ENCODE measurements around the gene LTB.

The LTB gene

DNA sequence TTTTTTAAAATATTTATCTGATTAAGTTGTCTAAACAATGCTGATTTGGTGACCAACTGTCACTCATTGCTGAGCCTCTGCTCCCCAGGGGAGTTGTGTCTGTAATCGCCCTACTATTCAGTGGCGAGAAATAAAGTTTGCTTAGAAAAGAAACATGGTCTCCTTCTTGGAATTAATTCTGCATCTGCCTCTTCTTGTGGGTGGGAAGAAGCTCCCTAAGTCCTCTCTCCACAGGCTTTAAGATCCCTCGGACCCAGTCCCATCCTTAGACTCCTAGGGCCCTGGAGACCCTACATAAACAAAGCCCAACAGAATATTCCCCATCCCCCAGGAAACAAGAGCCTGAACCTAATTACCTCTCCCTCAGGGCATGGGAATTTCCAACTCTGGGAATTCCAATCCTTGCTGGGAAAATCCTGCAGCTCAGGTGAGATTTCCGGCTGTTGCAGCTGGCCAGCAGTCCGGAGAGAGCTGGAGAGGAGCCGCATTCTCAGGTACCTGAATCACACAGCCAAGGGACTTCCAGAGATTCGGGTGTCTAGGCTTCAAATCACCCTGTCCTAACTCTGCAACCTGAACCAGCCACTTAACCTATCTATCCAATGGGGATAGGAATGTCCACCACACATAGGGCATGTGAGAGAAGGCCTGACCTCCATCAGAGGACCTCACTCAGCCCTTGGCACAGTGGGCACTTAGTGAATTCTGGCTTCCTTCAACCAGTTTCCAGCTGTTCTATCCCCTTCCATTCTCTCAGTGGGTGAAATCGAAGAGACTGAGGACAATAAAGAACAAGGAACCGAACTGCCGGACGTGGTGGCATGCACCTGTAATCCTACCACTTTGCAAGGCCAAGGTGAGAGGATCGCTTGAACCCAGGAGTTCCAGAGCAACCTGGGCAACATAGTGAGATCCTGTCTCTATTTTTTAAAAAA lies 3.8 kb downstream of the LTB start:
- TF ChIP-seq, protein P1, sequence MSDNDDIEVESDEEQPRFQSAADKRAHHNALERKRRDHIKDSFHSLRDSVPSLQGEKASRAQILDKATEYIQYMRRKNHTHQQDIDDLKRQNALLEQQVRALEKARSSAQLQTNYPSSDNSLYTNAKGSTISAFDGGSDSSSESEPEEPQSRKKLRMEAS (IDR thresholded peaks at IDR 0.05; ENCODE audit: low read depth, low read length): no peak
- TF ChIP-seq POLR2A (IDR thresholded peaks at IDR 0.05; ENCODE audit: extremely low read depth, insufficient read length) (peak; percentile 35), MYC (IDR thresholded peaks at IDR 0.05; ENCODE audit: low read depth, low read length) (no peak)
- TF ChIP-seq, protein P2, sequence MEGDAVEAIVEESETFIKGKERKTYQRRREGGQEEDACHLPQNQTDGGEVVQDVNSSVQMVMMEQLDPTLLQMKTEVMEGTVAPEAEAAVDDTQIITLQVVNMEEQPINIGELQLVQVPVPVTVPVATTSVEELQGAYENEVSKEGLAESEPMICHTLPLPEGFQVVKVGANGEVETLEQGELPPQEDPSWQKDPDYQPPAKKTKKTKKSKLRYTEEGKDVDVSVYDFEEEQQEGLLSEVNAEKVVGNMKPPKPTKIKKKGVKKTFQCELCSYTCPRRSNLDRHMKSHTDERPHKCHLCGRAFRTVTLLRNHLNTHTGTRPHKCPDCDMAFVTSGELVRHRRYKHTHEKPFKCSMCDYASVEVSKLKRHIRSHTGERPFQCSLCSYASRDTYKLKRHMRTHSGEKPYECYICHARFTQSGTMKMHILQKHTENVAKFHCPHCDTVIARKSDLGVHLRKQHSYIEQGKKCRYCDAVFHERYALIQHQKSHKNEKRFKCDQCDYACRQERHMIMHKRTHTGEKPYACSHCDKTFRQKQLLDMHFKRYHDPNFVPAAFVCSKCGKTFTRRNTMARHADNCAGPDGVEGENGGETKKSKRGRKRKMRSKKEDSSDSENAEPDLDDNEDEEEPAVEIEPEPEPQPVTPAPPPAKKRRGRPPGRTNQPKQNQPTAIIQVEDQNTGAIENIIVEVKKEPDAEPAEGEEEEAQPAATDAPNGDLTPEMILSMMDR (IDR thresholded peaks at IDR 0.05; ENCODE audit: low read depth, low read length): no peak
- peak overlapping the region; percentile 98 for H3K4me3 ChIP-seq (ENCODE audit: low read depth, low read length)
- DNase-seq (ENCODE audit: low read depth): peak; percentile 63

DNA sequence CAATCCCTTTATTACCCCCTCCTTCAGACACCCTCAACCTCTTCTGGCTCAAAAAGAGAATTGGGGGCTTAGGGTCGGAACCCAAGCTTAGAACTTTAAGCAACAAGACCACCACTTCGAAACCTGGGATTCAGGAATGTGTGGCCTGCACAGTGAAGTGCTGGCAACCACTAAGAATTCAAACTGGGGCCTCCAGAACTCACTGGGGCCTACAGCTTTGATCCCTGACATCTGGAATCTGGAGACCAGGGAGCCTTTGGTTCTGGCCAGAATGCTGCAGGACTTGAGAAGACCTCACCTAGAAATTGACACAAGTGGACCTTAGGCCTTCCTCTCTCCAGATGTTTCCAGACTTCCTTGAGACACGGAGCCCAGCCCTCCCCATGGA lies 4.7 kb downstream of the LTB start:
- H3K4me3 ChIP-seq (ENCODE audit: low read depth, low read length): peak overlapping the region; percentile 98
- DNase-seq (ENCODE audit: low read depth): peak; percentile 33
- TF ChIP-seq POLR2A (IDR thresholded peaks at IDR 0.05; ENCODE audit: extremely low read depth, insufficient read length) (no peak), MYC (IDR thresholded peaks at IDR 0.05; ENCODE audit: low read depth, low read length) (no peak)
- TF ChIP-seq, protein P1 (IDR thresholded peaks at IDR 0.05; ENCODE audit: low read depth, low read length): no peak
- TF ChIP-seq, protein P2 (IDR thresholded peaks at IDR 0.05; ENCODE audit: low read depth, low read length): no peak

DNA sequence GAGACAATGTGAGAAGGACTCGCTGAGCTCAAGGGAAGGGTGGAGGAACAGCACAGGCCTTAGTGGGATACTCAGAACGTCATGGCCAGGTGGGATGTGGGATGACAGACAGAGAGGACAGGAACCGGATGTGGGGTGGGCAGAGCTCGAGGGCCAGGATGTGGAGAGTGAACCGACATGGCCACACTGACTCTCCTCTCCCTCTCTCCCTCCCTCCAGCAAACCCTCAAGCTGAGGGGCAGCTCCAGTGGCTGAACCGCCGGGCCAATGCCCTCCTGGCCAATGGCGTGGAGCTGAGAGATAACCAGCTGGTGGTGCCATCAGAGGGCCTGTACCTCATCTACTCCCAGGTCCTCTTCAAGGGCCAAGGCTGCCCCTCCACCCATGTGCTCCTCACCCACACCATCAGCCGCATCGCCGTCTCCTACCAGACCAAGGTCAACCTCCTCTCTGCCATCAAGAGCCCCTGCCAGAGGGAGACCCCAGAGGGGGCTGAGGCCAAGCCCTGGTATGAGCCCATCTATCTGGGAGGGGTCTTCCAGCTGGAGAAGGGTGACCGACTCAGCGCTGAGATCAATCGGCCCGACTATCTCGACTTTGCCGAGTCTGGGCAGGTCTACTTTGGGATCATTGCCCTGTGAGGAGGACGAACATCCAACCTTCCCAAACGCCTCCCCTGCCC lies 5.2 kb downstream of the LTB start:
- peak overlapping the region; percentile 98 for H3K4me3 ChIP-seq (ENCODE audit: low read depth, low read length)
- TF ChIP-seq MYC (IDR thresholded peaks at IDR 0.05; ENCODE audit: low read depth, low read length) (peak; percentile 58), POLR2A (IDR thresholded peaks at IDR 0.05; ENCODE audit: extremely low read depth, insufficient read length) (peak; percentile 35)
- TF ChIP-seq, protein P2 (IDR thresholded peaks at IDR 0.05; ENCODE audit: low read depth, low read length): no peak
- TF ChIP-seq, protein P1 (IDR thresholded peaks at IDR 0.05; ENCODE audit: low read depth, low read length): 0 out of 2 replicates have a peak, but pooled peaks have one; percentile 58
- peak; percentile 84 for DNase-seq (ENCODE audit: low read depth)

DNA sequence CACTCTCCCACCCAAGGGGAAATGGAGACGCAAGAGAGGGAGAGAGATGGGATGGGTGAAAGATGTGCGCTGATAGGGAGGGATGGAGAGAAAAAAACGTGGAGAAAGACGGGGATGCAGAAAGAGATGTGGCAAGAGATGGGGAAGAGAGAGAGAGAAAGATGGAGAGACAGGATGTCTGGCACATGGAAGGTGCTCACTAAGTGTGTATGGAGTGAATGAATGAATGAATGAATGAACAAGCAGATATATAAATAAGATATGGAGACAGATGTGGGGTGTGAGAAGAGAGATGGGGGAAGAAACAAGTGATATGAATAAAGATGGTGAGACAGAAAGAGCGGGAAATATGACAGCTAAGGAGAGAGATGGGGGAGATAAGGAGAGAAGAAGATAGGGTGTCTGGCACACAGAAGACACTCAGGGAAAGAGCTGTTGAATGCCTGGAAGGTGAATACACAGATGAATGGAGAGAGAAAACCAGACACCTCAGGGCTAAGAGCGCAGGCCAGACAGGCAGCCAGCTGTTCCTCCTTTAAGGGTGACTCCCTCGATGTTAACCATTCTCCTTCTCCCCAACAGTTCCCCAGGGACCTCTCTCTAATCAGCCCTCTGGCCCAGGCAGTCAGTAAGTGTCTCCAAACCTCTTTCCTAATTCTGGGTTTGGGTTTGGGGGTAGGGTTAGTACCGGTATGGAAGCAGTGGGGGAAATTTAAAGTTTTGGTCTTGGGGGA lies 6.1 kb downstream of the LTB start:
- H3K4me3 ChIP-seq (ENCODE audit: low read depth, low read length): peak overlapping the region; percentile 98
- peak; percentile 85 for DNase-seq (ENCODE audit: low read depth)
- TF ChIP-seq POLR2A (IDR thresholded peaks at IDR 0.05; ENCODE audit: extremely low read depth, insufficient read length): no peak

DNA sequence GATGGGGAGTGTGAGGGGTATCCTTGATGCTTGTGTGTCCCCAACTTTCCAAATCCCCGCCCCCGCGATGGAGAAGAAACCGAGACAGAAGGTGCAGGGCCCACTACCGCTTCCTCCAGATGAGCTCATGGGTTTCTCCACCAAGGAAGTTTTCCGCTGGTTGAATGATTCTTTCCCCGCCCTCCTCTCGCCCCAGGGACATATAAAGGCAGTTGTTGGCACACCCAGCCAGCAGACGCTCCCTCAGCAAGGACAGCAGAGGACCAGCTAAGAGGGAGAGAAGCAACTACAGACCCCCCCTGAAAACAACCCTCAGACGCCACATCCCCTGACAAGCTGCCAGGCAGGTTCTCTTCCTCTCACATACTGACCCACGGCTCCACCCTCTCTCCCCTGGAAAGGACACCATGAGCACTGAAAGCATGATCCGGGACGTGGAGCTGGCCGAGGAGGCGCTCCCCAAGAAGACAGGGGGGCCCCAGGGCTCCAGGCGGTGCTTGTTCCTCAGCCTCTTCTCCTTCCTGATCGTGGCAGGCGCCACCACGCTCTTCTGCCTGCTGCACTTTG lies 6.8 kb downstream of the LTB start, which contains the start of gene TNF:
TSS of gene TNF (plus strand) at position 231 of the 567 bp plus-strand sequence. CDS start at position 408, 177 bp downstream.
- TF ChIP-seq, protein P1 (IDR thresholded peaks at IDR 0.05; ENCODE audit: low read depth, low read length): peak; percentile 65
- TF ChIP-seq MYC (IDR thresholded peaks at IDR 0.05; ENCODE audit: low read depth, low read length) (peak; percentile 77), POLR2A (IDR thresholded peaks at IDR 0.05; ENCODE audit: extremely low read depth, insufficient read length) (peak; percentile 100)
- TF ChIP-seq, protein P2 (IDR thresholded peaks at IDR 0.05; ENCODE audit: low read depth, low read length): no peak
- peak; percentile 96 for DNase-seq (ENCODE audit: low read depth)
- peak within 1 kb of the TSS; percentile 98 for H3K4me3 ChIP-seq (ENCODE audit: low read depth, low read length)
